Lower leg skin (tissue), 4 donors: ENCODE measurements around the gene MYH10. TPM values are rescaled to one million over a fixed set of nuclear protein-coding genes. Genes with fewer than 3 reads are reported as not detected.

Experiments used
- DNase-seq, 2 donors: peaks; one replicate each; pipeline ENCODE4 v3.0.0-alpha.2; 2019; ENCODE audit warnings: low spot score in 2 of 2
- H3K4me3 ChIP-seq: fragments of 200-600 bp; sonication (generic); 2 replicates; pipeline ENCODE4 v1.5.1; 2017; ENCODE audit warnings: mild to moderate bottlenecking, low read depth; ENCODE audit not compliant: poor library complexity, severe bottlenecking
- CTCF ChIP-seq, 3 donors: fragments of 450-650 bp; IDR thresholded peaks; one replicate each; pipeline ENCODE4 v1.5.1; 2016; ENCODE audit warnings: antibody characterized with exemption in 3 of 3, mild to moderate bottlenecking in 3 of 3, moderate library complexity in 2 of 3
- POLR2A ChIP-seq, 2 donors: fragments of 450-650 bp; IDR thresholded peaks; one replicate each; pipeline ENCODE4 v1.6.1; 2016 to 2017; ENCODE audit warnings: antibody characterized with exemption in 2 of 2, mild to moderate bottlenecking in 1 of 2, moderate library complexity in 1 of 2
- WGBS, 2 donors: methylation state at CpG; one replicate each; pipeline ENCODE4 v1.1.5; 2018; 5-methylcytosine and 5-hydroxymethylcytosine counted together
- intact Hi-C: fragments of 100-400 bp; cut with DNase I; formaldehyde crosslinking; loops from one replicate; pipeline ENCODE4 v1.15.0; 2023; ENCODE audit warnings: low total_unique reads
- total RNA-seq, 4 donors: library from RNA; depleted of rRNA; stranded (reverse); fragments of >200 nt; gene quantifications; one replicate each; pipeline ENCODE4 v1.1.0, GENCODE V29; 2016

MYH10 gene
- total RNA-seq, 4 donors from 2014 or later, result 6.7 to 17.2 (median 11.4) TPM

DNA sequence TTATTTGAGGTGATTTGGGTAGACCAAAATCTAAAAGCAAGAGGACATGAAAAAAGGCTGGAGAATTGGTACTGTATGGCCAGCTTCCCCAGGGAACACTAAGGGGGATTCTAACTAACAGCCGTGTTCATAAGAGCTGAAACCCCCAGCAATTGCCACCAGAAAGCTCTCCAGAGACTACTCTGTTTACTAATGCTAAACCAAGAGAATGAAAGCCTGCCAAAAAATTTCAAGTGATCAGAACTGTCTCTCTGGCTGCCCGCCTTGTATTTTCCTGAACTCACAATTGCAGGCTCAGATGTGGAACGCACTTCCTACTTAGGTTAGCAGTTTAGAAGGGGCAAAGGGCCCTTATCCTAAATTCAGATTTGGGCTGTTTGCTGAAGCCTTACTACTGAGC, 24.1 kb downstream of the MYH10 start:
- WGBS, 2 donors, result 43 to 54% methylated on average over 3 of the region's 3 CpGs
- intact Hi-C loops, result no loop called here
- H3K4me3 ChIP-seq, result no peak overlapping the region
- DNase-seq, result no peak
- TF ChIP-seq POLR2A (IDR thresholded peaks at IDR 0.05) (no peak), CTCF (IDR thresholded peaks at IDR 0.05) (no peak)

GRCh38 chr17:8602679-8603078, 27.8 kb downstream of the MYH10 start:
- intact Hi-C loops, result no loop called here

DNA sequence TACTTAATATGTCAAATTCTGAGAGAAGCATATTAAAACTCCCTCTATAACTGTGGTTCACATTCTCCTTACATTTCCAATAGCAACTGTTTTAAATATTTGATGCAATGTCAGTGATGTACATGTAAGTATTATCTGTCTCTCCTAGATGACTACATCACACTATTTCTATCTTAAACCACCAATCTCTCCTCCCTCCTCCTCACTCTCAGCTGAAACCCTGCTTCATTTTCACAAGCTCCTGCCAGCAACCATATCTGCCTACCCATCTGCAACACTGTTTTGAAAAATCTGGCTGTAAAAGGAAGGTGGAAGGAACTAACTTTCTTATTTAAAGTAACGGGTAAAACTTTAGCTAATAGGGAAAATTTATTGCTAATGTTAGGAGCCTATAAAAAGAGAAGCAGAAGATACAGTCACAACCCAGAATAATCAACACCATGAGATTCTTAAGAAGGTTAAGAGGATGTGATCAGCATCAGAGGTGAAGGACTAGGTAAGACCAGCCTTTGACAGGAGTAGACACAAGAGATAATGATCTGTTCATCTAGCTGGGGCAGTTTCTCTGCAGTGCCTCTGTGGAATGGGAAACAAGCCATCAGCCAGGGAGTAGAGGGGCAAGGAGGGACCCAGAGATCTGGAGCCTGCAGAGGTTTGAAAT, 31.0 kb downstream of the MYH10 start:
- 84 to 89% methylated on average over 1 of the region's 1 CpG for WGBS, 2 donors
- no peak for DNase-seq
- TF ChIP-seq CTCF (IDR thresholded peaks at IDR 0.05) (no peak), POLR2A (IDR thresholded peaks at IDR 0.05) (no peak)
- intact Hi-C loops, result no loop called here
- H3K4me3 ChIP-seq, result no peak overlapping the region

More at GRCh38 chr17:8602679-8603078, 27.8 kb downstream of the MYH10 start:
- TF ChIP-seq CTCF (IDR thresholded peaks at IDR 0.05), result no peak
- no peak for DNase-seq
- H3K4me3 ChIP-seq, result no peak overlapping the region

GRCh38 chr17:8598913-8599312, 31.6 kb downstream of the MYH10 start:
- DNase-seq, result no peak
- intact Hi-C loops, result no loop called here
- 94 to 97% methylated on average over 1 of the region's 1 CpG for WGBS, 2 donors
- TF ChIP-seq CTCF (IDR thresholded peaks at IDR 0.05) (no peak), POLR2A (IDR thresholded peaks at IDR 0.05) (no peak)
- H3K4me3 ChIP-seq, result no peak overlapping the region

DNA sequence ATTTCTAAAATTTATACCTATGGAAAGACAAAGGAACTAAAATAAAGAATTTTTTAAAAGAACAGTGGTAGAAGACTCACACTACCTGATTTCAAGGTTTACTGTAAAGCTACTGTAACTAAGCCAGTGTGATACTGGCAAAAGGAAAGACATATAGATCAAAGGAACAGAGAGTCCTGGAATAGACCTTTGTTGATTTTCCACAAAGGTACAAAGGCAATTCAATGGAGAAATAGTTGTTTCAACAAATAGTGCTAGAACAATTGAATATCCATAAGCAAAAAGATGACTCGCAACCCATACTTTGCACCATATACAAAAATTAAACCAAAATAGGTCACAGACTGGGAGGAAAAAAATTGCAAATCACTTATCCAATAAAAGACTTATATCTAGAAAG, 36.7 kb downstream of the MYH10 start:
- no peak overlapping the region for H3K4me3 ChIP-seq
- 92 to 100% methylated on average over 1 of the region's 1 CpG for WGBS, 2 donors
- intact Hi-C loops, result no loop called here
- TF ChIP-seq POLR2A (IDR thresholded peaks at IDR 0.05), result no peak
- DNase-seq, result no peak

- intact Hi-C loops, result no loop called here
- no peak overlapping the region for H3K4me3 ChIP-seq
- no peak for DNase-seq
- no peak for TF ChIP-seq POLR2A (IDR thresholded peaks at IDR 0.05)
- 96 to 97% methylated on average over 2 of the region's 2 CpGs for WGBS, 2 donors
Measured at GRCh38 chr17:8593276-8593675, 37.2 kb downstream of the MYH10 start.

GRCh38 chr17:8588877-8589554, 41.5 kb downstream of the MYH10 start:
- WGBS, 2 donors, result 68 to 70% methylated on average over 8 of the region's 8 CpGs
- no peak for DNase-seq
- TF ChIP-seq POLR2A (IDR thresholded peaks at IDR 0.05), result no peak
- no peak overlapping the region for H3K4me3 ChIP-seq
- intact Hi-C loops, result no loop called here
